ENCODE results near the gene PRR33. TPM values are rescaled to one million over a fixed set of nuclear protein-coding genes. Genes with fewer than 3 reads are reported as not detected.

PRR33 gene
- total and polyA plus RNA-seq, 4 donors: 0.08 to 0.13 TPM; not detected in 2

- no peak within 1 kb of the TSS for H3K4me3 ChIP-seq
- peaks cover 0 to 33% (median 9%) of the 10 kb centered on the region in 5 donors for H3K4me1 ChIP-seq (ENCODE audit: control insufficient read depth in 5 of 5, insufficient read depth in 5 of 5, low read length in 5 of 5)
- H3K9ac ChIP-seq (ENCODE audit: insufficient read depth in 1 of 2, low read length in 2 of 2): no peak within 1 kb of the TSS
- ATAC-seq (ENCODE audit: insufficient read depth, low FRiP score): no peak
- TF ChIP-seq, protein P1, sequence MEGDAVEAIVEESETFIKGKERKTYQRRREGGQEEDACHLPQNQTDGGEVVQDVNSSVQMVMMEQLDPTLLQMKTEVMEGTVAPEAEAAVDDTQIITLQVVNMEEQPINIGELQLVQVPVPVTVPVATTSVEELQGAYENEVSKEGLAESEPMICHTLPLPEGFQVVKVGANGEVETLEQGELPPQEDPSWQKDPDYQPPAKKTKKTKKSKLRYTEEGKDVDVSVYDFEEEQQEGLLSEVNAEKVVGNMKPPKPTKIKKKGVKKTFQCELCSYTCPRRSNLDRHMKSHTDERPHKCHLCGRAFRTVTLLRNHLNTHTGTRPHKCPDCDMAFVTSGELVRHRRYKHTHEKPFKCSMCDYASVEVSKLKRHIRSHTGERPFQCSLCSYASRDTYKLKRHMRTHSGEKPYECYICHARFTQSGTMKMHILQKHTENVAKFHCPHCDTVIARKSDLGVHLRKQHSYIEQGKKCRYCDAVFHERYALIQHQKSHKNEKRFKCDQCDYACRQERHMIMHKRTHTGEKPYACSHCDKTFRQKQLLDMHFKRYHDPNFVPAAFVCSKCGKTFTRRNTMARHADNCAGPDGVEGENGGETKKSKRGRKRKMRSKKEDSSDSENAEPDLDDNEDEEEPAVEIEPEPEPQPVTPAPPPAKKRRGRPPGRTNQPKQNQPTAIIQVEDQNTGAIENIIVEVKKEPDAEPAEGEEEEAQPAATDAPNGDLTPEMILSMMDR (IDR thresholded peaks at IDR 0.05; ENCODE audit: control extremely low read depth, extremely low read depth): no peak
- peak in 1 of 3 donors; percentile 52 for DNase-seq
- peaks cover 0 to 1% (median 0%) of the 10 kb centered on the region in 4 donors for H3K9me3 ChIP-seq (ENCODE audit: control insufficient read depth in 4 of 4, insufficient read depth in 3 of 4, low read length in 3 of 4)
- no peaks in the 10 kb centered on the region for H3K36me3 ChIP-seq (ENCODE audit: control insufficient read depth in 4 of 4, insufficient read depth in 4 of 4, low read length in 4 of 4)
- 83 to 88% methylated on average over 30 to 31 of the region's 31 CpGs for whole genome bisulfite sequencing, 2 donors
- no peaks in the 10 kb centered on the region for H3K27me3 ChIP-seq (ENCODE audit: control insufficient read depth in 3 of 3, insufficient read depth in 3 of 3, low read length in 2 of 3)
- H3K27ac ChIP-seq (ENCODE audit: low read depth in 1 of 2, low read length in 1 of 2): peak within 1 kb of the TSS in 1 of 2 donors; percentile 11
Measured at GRCh38 chr11:1919391-1920127, 27.9 kb upstream of the PRR33 start, which contains the start of gene TNNT3. TNNT3 (plus strand) TSS chr11:1919703; CDS start chr11:1922875, 3,172 bp downstream.

- no peaks in the 10 kb centered on the region for H3K36me3 ChIP-seq (ENCODE audit: control insufficient read depth in 4 of 4, insufficient read depth in 4 of 4, low read length in 4 of 4)
- H3K4me1 ChIP-seq (ENCODE audit: control insufficient read depth in 5 of 5, insufficient read depth in 5 of 5, low read length in 5 of 5): peaks cover 0 to 33% (median 9%) of the 10 kb centered on the region in 5 donors
- no peaks in the 10 kb centered on the region for H3K27me3 ChIP-seq (ENCODE audit: control insufficient read depth in 3 of 3, insufficient read depth in 3 of 3, low read length in 2 of 3)
- WGBS, 2 donors: 85 to 86% methylated on average over 29 of the region's 29 CpGs
- H3K4me3 ChIP-seq: no peak overlapping the region
- H3K9me3 ChIP-seq (ENCODE audit: control insufficient read depth in 4 of 4, insufficient read depth in 3 of 4, low read length in 3 of 4): peaks cover 0 to 1% (median 0%) of the 10 kb centered on the region in 4 donors
- DNase-seq (no peak), ATAC-seq (ENCODE audit: insufficient read depth, low FRiP score) (no peak)
- TF ChIP-seq, protein P1 (IDR thresholded peaks at IDR 0.05; ENCODE audit: control extremely low read depth, extremely low read depth): no peak
- H3K9ac ChIP-seq (ENCODE audit: insufficient read depth in 1 of 2, low read length in 2 of 2): no peak overlapping the region
- H3K27ac ChIP-seq (ENCODE audit: low read depth in 1 of 2, low read length in 1 of 2): peak overlapping the region in 1 of 2 donors; percentile 11
Measured at GRCh38 chr11:1918436-1919315, 27.0 kb upstream of the PRR33 start.

- 75 to 77% methylated on average over 32 to 34 of the region's 34 CpGs for WGBS, 2 donors
- ATAC-seq (ENCODE audit: insufficient read depth, low FRiP score) (no peak), DNase-seq (no peak)
- Histone ChIP-seq H3K27me3 (ENCODE audit: control insufficient read depth in 3 of 3, insufficient read depth in 3 of 3, low read length in 2 of 3) (no peaks in the 10 kb centered on the region), H3K9ac (ENCODE audit: insufficient read depth in 1 of 2, low read length in 2 of 2) (no peak overlapping the region), H3K27ac (ENCODE audit: low read depth in 1 of 2, low read length in 1 of 2) (no peak overlapping the region), H3K4me1 (ENCODE audit: control insufficient read depth in 5 of 5, insufficient read depth in 5 of 5, low read length in 5 of 5) (peaks cover 0 to 33% (median 9%) of the 10 kb centered on the region in 5 donors), H3K4me3 (no peak overlapping the region), H3K36me3 (ENCODE audit: control insufficient read depth in 4 of 4, insufficient read depth in 4 of 4, low read length in 4 of 4) (no peaks in the 10 kb centered on the region), H3K9me3 (ENCODE audit: control insufficient read depth in 4 of 4, insufficient read depth in 3 of 4, low read length in 3 of 4) (peaks cover 0 to 1% (median 0%) of the 10 kb centered on the region in 4 donors)
- TF ChIP-seq, protein P1 (IDR thresholded peaks at IDR 0.05; ENCODE audit: control extremely low read depth, extremely low read depth): no peak
Measured at GRCh38 chr11:1917523-1918435, 26.1 kb upstream of the PRR33 start.
